ENCODE results near the gene CRABP1. TPM values are rescaled to one million over a fixed set of nuclear protein-coding genes. Genes with fewer than 3 reads are reported as not detected.

The CRABP1 gene
- total RNA-seq, 1 experiment from 2014 or later: 444 TPM

DNA sequence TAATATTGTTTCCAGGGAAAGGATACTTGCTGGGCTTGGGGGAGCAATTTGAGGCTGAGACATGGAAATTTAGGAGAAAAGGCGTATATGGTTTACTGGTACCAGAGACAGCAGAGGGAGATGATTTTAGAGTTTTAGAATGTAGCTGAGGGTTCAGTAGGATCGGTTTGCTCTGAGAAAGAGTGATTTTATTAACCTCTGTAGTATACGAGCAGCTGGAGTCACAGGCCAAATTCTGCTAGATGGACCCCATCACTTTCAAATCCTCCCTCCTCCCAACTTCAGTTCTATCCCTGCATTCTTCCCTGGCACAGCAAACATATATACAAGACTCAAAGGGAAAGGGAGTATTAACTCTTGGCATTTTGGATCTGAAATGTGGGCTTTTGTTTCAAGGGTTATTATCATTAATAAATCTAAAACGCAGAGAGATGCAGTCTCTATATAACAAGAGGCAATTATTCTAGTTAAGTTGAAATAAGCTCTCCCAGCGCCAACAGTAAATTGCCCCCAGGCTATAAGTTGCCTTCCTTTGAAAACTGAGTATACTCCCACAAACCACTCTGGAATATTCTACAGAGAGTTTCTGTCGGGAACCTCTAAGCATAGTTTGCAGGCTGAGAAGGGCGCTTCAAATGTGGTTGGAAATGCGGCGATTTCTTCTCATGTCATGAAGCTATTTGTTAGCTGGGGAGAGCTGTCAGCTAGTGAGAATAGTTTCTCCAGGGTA lies 5.4 kb downstream of the CRABP1 start:
- DNase-seq (ENCODE audit: low spot score): no peak
- ChIA-PET CTCF (interaction anchor here (1.0 to 1.7 kb wide), 2 partner anchors 51 to 77 kb away, joined by 4 to 5 read pairs; no protein-coding TSS in a partner anchor), POLR2A (no interaction called here)
- peaks cover 15% of the 10 kb centered on the region for H3K27me3 Mint-ChIP-seq (ENCODE audit: low read depth)
- H3K9me3 Mint-ChIP-seq: no peaks in the 10 kb centered on the region
- peaks cover 32% of the 10 kb centered on the region for H3K4me1 Mint-ChIP-seq
- H3K27ac Mint-ChIP-seq: no peak overlapping the region
- H3K36me3 Mint-ChIP-seq: peaks cover 64% of the 10 kb centered on the region
- no peak overlapping the region for H3K4me3 Mint-ChIP-seq
- no peak for ATAC-seq
- TF ChIP-seq GTF2I (CRISPR knock-in tag; conservative IDR thresholded peaks at IDR 0.05): no peak
- TF ChIP-seq, protein P1, sequence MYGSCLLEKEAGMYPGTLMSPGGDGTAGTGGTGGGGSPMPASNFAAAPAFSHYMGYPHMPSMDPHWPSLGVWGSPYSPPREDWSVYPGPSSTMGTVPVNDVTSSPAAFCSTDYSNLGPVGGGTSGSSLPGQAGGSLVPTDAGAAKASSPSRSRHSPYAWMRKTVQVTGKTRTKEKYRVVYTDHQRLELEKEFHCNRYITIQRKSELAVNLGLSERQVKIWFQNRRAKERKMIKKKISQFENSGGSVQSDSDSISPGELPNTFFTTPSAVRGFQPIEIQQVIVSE (CRISPR knock-in tag; IDR thresholded peaks at IDR 0.05; ENCODE audit: borderline replicate concordance): no peak
- TF ChIP-seq, protein P2, sequence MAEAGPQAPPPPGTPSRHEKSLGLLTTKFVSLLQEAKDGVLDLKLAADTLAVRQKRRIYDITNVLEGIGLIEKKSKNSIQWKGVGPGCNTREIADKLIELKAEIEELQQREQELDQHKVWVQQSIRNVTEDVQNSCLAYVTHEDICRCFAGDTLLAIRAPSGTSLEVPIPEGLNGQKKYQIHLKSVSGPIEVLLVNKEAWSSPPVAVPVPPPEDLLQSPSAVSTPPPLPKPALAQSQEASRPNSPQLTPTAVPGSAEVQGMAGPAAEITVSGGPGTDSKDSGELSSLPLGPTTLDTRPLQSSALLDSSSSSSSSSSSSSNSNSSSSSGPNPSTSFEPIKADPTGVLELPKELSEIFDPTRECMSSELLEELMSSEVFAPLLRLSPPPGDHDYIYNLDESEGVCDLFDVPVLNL (CRISPR knock-in tag; IDR thresholded peaks at IDR 0.05; ENCODE audit: borderline replicate concordance, low read depth): no peak

DNA sequence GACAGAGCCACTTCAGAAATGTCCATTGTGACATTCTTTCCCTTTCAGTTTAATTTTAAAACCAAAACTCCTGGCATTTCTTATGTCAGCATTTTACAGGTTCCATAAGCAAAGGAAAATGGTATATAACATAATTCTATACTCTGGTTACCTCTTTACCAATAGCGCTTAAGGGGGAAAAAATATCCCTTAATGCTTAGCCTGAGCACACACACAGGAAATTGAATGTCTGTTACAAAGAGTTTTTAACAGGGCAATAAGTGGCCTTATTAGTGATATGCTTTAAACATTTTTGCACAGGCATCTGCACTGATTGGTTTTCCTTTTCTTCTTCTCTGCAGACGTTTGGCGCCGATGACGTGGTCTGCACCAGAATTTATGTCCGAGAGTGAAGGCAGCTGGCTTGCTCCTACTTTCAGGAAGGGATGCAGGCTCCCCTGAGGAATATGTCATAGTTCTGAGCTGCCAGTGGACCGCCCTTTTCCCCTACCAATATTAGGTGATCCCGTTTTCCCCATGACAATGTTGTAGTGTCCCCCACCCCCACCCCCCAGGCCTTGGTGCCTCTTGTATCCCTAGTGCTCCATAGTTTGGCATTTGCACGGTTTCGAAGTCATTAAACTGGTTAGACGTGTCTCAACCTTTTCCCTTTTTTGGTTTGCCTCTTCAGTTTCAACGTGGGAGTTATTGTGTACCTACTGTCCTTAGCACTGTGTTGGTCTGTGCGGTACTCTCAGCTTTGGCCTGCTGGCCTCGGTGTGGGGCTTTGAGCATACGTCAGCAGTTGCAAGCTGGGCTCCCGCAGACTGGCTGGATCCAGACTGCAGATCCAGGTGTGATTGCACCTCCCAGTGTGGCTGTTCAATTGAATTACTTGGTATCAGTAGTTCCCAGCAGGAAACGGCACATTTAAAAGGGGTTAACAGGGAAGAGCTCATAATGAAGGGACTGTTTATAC lies 7.7 kb downstream of the CRABP1 start:
- H3K27me3 Mint-ChIP-seq (ENCODE audit: low read depth): no peaks in the 10 kb centered on the region
- peak; percentile 73 for ATAC-seq
- H3K4me1 Mint-ChIP-seq: peaks cover 18% of the 10 kb centered on the region
- DNase-seq (ENCODE audit: low spot score): no peak
- no peaks in the 10 kb centered on the region for H3K9me3 Mint-ChIP-seq
- H3K36me3 Mint-ChIP-seq: peaks cover 58% of the 10 kb centered on the region
- TF ChIP-seq, protein P3, sequence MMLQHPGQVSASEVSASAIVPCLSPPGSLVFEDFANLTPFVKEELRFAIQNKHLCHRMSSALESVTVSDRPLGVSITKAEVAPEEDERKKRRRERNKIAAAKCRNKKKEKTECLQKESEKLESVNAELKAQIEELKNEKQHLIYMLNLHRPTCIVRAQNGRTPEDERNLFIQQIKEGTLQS (CRISPR knock-in tag; conservative IDR thresholded peaks at IDR 0.05): no peak
- TF ChIP-seq, protein P4, sequence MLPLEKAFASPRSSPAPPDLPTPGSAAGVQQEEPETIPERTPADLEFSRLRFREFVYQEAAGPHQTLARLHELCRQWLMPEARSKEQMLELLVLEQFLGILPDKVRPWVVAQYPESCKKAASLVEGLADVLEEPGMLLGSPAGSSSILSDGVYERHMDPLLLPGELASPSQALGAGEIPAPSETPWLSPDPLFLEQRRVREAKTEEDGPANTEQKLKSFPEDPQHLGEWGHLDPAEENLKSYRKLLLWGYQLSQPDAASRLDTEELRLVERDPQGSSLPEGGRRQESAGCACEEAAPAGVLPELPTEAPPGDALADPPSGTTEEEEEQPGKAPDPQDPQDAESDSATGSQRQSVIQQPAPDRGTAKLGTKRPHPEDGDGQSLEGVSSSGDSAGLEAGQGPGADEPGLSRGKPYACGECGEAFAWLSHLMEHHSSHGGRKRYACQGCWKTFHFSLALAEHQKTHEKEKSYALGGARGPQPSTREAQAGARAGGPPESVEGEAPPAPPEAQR (CRISPR knock-in tag; IDR thresholded peaks at IDR 0.05): no peak
- TF ChIP-seq JAZF1 (CRISPR knock-in tag; IDR thresholded peaks at IDR 0.05) (no peak), HMGA2 (CRISPR knock-in tag; IDR thresholded peaks at IDR 0.05) (no peak), FOXK1 (CRISPR knock-in tag; IDR thresholded peaks at IDR 0.05) (no peak), ZNF416 (CRISPR knock-in tag; IDR thresholded peaks at IDR 0.05) (no peak), TP53 (CRISPR knock-in tag; IDR thresholded peaks at IDR 0.05) (no peak)
- TF ChIP-seq, protein P5, sequence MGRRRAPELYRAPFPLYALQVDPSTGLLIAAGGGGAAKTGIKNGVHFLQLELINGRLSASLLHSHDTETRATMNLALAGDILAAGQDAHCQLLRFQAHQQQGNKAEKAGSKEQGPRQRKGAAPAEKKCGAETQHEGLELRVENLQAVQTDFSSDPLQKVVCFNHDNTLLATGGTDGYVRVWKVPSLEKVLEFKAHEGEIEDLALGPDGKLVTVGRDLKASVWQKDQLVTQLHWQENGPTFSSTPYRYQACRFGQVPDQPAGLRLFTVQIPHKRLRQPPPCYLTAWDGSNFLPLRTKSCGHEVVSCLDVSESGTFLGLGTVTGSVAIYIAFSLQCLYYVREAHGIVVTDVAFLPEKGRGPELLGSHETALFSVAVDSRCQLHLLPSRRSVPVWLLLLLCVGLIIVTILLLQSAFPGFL (CRISPR knock-in tag; IDR thresholded peaks at IDR 0.05; ENCODE audit: borderline replicate concordance): no peak
- TF ChIP-seq, protein P6, sequence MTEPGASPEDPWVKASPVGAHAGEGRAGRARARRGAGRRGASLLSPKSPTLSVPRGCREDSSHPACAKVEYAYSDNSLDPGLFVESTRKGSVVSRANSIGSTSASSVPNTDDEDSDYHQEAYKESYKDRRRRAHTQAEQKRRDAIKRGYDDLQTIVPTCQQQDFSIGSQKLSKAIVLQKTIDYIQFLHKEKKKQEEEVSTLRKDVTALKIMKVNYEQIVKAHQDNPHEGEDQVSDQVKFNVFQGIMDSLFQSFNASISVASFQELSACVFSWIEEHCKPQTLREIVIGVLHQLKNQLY (CRISPR knock-in tag; IDR thresholded peaks at IDR 0.05): no peak
- no peak overlapping the region for H3K4me3 Mint-ChIP-seq
- H3K27ac Mint-ChIP-seq: peak overlapping the region; percentile 95
- ChIA-PET CTCF (interaction anchor here (0.7 to 1.6 kb wide), 2 partner anchors 31 to 67 kb away, joined by 3 to 4 read pairs; no protein-coding TSS in a partner anchor), POLR2A (interaction anchor here (1.5 kb wide), 1 partner anchor 8 kb away, joined by 4 read pairs; the partner anchor contains the start of gene CRABP1)

DNA sequence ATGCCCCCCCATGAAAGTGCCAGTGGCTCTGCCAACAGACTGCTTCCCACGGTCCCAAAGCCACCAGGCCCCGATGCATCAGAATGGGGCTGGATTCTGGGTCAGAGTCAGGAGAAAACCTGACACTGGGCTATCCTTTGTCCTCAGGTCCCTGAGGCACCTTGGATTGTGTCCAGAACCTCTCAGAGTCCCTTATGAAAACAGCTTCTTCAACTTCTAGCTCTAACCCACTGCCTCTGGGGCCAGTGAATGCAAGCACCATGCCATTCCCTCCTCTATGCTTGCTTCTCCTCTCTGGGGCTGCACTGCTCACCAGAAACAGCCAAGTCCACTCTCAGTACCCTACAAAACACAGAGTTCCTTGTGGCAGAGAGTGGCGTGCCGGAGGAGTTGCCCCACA lies 9.9 kb downstream of the CRABP1 start:
- ChIA-PET POLR2A (no interaction called here), CTCF (no interaction called here)
- Mint-ChIP-seq H3K4me3 (no peak overlapping the region), H3K4me1 (peaks cover 15% of the 10 kb centered on the region), H3K27me3 (ENCODE audit: low read depth) (no peaks in the 10 kb centered on the region), H3K9me3 (no peaks in the 10 kb centered on the region), H3K27ac (peak overlapping the region; percentile 38; the same call in 1 of the 2 replicates), H3K36me3 (peaks cover 39% of the 10 kb centered on the region)
- ATAC-seq (no peak), DNase-seq (ENCODE audit: low spot score) (no peak)
- TF ChIP-seq, protein P7, sequence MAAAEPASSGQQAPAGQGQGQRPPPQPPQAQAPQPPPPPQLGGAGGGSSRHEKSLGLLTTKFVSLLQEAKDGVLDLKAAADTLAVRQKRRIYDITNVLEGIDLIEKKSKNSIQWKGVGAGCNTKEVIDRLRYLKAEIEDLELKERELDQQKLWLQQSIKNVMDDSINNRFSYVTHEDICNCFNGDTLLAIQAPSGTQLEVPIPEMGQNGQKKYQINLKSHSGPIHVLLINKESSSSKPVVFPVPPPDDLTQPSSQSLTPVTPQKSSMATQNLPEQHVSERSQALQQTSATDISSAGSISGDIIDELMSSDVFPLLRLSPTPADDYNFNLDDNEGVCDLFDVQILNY (CRISPR knock-in tag; IDR thresholded peaks at IDR 0.05): no peak
- TF ChIP-seq, protein P8, sequence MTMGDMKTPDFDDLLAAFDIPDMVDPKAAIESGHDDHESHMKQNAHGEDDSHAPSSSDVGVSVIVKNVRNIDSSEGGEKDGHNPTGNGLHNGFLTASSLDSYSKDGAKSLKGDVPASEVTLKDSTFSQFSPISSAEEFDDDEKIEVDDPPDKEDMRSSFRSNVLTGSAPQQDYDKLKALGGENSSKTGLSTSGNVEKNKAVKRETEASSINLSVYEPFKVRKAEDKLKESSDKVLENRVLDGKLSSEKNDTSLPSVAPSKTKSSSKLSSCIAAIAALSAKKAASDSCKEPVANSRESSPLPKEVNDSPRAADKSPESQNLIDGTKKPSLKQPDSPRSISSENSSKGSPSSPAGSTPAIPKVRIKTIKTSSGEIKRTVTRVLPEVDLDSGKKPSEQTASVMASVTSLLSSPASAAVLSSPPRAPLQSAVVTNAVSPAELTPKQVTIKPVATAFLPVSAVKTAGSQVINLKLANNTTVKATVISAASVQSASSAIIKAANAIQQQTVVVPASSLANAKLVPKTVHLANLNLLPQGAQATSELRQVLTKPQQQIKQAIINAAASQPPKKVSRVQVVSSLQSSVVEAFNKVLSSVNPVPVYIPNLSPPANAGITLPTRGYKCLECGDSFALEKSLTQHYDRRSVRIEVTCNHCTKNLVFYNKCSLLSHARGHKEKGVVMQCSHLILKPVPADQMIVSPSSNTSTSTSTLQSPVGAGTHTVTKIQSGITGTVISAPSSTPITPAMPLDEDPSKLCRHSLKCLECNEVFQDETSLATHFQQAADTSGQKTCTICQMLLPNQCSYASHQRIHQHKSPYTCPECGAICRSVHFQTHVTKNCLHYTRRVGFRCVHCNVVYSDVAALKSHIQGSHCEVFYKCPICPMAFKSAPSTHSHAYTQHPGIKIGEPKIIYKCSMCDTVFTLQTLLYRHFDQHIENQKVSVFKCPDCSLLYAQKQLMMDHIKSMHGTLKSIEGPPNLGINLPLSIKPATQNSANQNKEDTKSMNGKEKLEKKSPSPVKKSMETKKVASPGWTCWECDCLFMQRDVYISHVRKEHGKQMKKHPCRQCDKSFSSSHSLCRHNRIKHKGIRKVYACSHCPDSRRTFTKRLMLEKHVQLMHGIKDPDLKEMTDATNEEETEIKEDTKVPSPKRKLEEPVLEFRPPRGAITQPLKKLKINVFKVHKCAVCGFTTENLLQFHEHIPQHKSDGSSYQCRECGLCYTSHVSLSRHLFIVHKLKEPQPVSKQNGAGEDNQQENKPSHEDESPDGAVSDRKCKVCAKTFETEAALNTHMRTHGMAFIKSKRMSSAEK (CRISPR knock-in tag; IDR thresholded peaks at IDR 0.05; ENCODE audit: borderline replicate concordance): no peak
- no peak for TF ChIP-seq FOXJ3 (CRISPR knock-in tag; IDR thresholded peaks at IDR 0.05; ENCODE audit: borderline replicate concordance)
